ENCODE measurements around the gene HSD11B2. TPM values are rescaled to one million over a fixed set of nuclear protein-coding genes. Genes with fewer than 3 reads are reported as not detected.

The HSD11B2 gene
- total RNA-seq, 1 donor from 2014 or later: 2.4 TPM

DNA sequence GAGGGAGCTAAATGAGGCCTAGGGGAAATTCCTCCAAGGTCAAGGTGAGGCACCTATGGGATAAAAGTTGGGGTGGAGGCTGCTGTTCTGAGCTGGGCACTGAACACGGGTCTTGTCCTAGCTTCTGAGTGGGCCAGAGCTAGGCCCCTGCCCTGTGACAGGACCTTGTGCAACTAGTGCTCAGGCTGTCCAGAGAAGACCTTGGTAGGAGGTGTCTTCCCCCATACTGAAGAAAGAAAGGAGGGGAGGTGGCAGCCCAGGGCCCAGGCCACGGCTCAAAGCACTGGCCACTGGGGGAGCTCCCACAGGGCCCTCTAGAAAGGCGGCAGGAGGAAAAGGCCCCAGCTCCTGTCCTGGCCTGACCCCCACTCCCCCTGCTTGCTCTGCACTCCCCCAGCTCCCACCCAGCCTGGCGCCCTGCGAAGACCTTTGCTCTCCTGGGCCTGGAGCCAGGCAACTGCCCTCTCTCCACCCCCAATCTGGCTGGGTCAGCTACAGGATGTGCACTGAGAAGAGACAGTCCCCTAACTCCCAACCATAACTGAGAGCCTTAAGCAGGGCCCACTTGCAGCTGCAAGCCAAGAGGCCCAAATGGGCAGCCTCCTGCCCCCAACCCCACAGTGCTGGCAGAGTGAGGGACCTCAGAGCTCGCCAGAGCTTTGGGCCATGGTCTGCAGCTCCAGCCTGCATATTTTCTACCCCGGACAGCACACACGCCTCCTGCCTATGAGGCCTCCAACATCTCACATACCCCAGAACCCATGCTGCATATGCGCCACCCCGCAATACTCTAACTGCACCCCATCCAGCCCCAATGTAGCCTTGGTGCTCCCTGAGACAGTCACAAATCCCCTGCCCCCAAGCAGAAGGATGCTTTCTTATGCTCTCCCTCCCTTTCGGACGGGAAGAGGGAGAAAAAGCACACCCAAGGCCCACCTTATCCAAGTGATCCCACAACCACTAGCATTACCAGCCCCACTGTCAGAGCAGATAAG is 15.3 kb downstream of the HSD11B2 start:
- intact Hi-C loops (cut with DNase I): no loop called here
- no peak overlapping the region for H3K27ac ChIP-seq
- H3K4me1 ChIP-seq: peaks cover 0 to 15% of the 10 kb centered on the region in 2 donors
- H3K36me3 ChIP-seq: peaks cover 16 to 32% of the 10 kb centered on the region in 2 donors
- no peak for DNase-seq (ENCODE audit: low spot score in 2 of 2)
- no peaks in the 10 kb centered on the region for H3K9me3 ChIP-seq
- TF ChIP-seq, protein P1, sequence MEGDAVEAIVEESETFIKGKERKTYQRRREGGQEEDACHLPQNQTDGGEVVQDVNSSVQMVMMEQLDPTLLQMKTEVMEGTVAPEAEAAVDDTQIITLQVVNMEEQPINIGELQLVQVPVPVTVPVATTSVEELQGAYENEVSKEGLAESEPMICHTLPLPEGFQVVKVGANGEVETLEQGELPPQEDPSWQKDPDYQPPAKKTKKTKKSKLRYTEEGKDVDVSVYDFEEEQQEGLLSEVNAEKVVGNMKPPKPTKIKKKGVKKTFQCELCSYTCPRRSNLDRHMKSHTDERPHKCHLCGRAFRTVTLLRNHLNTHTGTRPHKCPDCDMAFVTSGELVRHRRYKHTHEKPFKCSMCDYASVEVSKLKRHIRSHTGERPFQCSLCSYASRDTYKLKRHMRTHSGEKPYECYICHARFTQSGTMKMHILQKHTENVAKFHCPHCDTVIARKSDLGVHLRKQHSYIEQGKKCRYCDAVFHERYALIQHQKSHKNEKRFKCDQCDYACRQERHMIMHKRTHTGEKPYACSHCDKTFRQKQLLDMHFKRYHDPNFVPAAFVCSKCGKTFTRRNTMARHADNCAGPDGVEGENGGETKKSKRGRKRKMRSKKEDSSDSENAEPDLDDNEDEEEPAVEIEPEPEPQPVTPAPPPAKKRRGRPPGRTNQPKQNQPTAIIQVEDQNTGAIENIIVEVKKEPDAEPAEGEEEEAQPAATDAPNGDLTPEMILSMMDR (IDR thresholded peaks at IDR 0.05): no peak
- no peaks in the 10 kb centered on the region for H3K27me3 ChIP-seq
- no peak overlapping the region for H3K4me3 ChIP-seq

DNA sequence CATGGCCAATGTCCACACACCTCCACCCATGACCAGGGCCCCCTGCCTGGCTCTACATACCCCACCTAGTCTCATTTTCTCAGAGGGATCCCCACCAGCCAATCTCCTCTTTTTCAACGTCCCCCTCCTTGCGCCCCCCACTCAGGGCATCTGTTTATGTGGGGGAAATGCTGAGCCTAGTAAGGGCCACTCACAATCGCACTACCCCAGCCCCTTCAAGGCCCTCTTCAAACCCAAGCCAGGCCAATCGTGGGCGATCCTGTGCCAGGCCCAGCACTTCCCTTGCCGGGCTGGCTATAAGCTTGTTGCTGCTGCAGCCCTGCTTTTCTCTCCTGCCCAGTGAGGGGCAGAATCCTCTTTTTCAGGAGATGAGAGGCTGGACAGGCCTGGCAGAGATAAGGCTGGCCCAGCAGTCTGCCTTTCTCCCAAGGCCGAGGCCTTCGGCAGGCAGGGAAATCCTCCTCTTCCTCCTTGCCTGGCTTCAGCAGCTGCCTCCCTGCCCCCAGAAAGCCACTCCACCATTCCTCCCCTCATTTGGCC is 16.1 kb downstream of the HSD11B2 start:
- Histone ChIP-seq H3K36me3 (peaks cover 23 to 39% of the 10 kb centered on the region in 2 donors), H3K9me3 (no peaks in the 10 kb centered on the region)

DNA sequence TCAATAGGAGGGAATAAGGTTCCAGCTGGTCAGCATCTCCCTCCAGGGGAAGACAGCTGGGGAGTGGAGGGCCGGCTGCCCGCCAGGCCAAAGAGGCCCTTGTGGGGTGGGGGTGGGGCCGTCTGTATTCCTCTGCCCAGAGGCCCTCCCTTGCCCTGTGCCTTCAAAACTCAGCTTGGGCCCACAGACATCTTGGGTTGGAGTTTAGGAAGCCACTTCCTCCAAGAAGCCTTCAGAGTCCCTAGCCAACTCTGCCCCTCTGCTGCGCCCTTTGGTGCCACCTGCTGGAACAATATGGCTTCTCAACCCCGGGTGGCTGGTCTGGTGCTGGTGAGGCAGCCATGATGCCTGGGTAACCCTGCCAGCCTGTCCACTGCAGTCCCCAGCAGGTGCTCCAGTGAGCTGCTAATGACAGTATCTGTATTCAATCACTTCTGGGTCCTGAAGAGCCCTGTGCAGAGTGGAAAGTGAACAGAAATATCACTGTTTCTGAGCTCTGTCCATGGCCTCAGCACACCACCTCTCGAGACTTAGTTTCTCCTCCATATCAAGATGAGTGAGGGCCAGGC is 16.7 kb downstream of the HSD11B2 start:
- TF ChIP-seq, protein P1 (IDR thresholded peaks at IDR 0.05): no peak
- no peak for DNase-seq (ENCODE audit: low spot score in 2 of 2)
- Histone ChIP-seq H3K27ac (no peak overlapping the region), H3K36me3 (peaks cover 24 to 44% of the 10 kb centered on the region in 2 donors), H3K9me3 (no peaks in the 10 kb centered on the region), H3K4me3 (no peak overlapping the region), H3K4me1 (peaks cover 0 to 20% of the 10 kb centered on the region in 2 donors), H3K27me3 (no peaks in the 10 kb centered on the region)
- intact Hi-C loops (cut with DNase I): no loop called here

More for the DNA sequence above, 16.1 kb downstream of the HSD11B2 start:
- Histone ChIP-seq H3K27me3 (no peaks in the 10 kb centered on the region), H3K4me1 (peaks cover 0 to 20% of the 10 kb centered on the region in 2 donors), H3K4me3 (no peak overlapping the region), H3K27ac (no peak overlapping the region)
- intact Hi-C loops (cut with DNase I): no loop called here
- TF ChIP-seq, protein P1 (IDR thresholded peaks at IDR 0.05): no peak
- no peak for DNase-seq (ENCODE audit: low spot score in 2 of 2)

DNA sequence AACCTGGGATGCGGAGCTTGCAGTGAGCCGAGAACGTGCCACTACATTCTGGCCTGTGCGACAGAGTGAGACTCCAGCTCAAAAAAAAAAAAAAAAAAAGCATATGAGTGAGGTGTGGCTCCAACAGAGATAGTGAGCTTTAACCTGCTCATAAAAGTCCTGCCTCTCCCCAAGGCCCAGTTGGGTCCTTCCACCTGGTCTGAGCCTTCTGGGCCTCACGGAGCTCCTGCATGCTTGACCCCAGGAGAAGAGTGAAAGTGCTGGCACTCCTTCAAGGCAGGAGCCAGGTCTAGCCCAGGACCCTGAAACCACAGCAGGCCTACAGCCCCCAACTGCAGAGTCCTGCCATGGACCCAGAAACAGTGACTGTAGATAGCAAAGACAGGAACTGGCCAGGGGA is 17.7 kb downstream of the HSD11B2 start:
- H3K27me3 ChIP-seq: no peaks in the 10 kb centered on the region
- intact Hi-C loops (cut with DNase I): no loop called here
- H3K4me1 ChIP-seq: peaks cover 0 to 20% of the 10 kb centered on the region in 2 donors
- H3K9me3 ChIP-seq: no peaks in the 10 kb centered on the region
- TF ChIP-seq, protein P1 (IDR thresholded peaks at IDR 0.05): no peak
- DNase-seq (ENCODE audit: low spot score in 2 of 2): no peak
- H3K27ac ChIP-seq: no peak overlapping the region
- H3K36me3 ChIP-seq: peaks cover 27 to 48% of the 10 kb centered on the region in 2 donors
- H3K4me3 ChIP-seq: no peak overlapping the region

DNA sequence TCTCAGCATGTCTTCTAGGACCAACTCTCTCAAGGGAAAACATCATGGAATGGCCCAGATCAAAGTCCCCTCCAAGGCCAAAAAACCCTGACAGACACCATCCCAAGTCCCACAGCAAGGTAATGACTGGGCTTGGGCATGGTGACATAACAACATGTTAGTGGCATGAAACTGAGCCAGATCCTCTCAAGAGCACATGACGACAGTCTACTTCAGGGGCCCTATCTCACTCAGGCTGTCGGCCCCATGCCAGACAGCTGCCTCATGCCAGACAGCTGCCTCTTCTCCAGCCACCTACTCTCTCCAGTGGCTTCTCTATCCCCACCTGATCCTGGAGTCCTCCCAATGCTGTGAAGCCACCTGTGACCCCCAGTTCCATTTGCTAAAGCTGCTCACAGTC is 18.4 kb downstream of the HSD11B2 start:
- TF ChIP-seq, protein P1 (IDR thresholded peaks at IDR 0.05): no peak
- Histone ChIP-seq H3K4me3 (no peak overlapping the region), H3K36me3 (peaks cover 27 to 48% of the 10 kb centered on the region in 2 donors), H3K27ac (no peak overlapping the region), H3K9me3 (no peaks in the 10 kb centered on the region), H3K27me3 (no peaks in the 10 kb centered on the region), H3K4me1 (peaks cover 0 to 20% of the 10 kb centered on the region in 2 donors)
- no peak for DNase-seq (ENCODE audit: low spot score in 2 of 2)
- intact Hi-C loops (cut with DNase I): no loop called here

Measured in ascending aorta (tissue), 2 donors.